Activated CD4-positive, alpha-beta T cell treated with anti-CD3 and anti-CD28 coated beads, Interleukin-2, Interleukin-4, amounts not matched to agents 100 ng/mL and 50 ng/mL, durations not matched to agents 16 hours and 8 hours (primary cell): ENCODE data around the gene SLC51A.
A peak's percentile ranks its signal among the peaks of the same experiment; 100 is the strongest.
"Not testable (repeated sequence)": the region's sequence is repeated elsewhere in the genome, so short reads cannot be mapped to it uniquely, and the experiment has no call there.

Experiments
- DNase-seq: peaks from one replicate; pipeline ENCODE4 v3.0.0-alpha.2; 2020; ENCODE audit warnings: low spot score

SLC51A gene

GRCh38 chr3:196193133-196193735, 23.1 kb upstream of the SLC51A start:
- DNase-seq: no peak

GRCh38 chr3:196193736-196194541, 22.4 kb upstream of the SLC51A start:
- DNase-seq: no peak

DNA sequence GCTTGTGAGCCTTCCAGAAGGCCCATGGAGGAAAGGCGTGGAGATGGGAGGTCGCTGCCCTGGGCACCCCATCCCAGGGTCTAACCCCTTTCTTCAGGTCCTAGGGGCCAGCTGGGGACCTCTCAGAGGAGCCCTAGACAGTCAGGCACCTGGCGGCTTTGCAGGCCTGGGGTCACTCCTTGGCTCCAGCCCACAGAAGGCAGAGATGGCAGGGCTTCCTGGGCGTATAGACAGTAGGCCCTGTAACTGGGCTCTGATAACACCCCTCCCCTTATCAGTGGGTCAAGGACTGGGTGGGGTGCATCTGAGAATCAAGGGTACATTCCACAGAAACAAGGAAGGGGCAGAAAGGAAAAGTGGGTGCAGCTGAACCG, 21.8 kb upstream of the SLC51A start:
- no peak for DNase-seq

DNA sequence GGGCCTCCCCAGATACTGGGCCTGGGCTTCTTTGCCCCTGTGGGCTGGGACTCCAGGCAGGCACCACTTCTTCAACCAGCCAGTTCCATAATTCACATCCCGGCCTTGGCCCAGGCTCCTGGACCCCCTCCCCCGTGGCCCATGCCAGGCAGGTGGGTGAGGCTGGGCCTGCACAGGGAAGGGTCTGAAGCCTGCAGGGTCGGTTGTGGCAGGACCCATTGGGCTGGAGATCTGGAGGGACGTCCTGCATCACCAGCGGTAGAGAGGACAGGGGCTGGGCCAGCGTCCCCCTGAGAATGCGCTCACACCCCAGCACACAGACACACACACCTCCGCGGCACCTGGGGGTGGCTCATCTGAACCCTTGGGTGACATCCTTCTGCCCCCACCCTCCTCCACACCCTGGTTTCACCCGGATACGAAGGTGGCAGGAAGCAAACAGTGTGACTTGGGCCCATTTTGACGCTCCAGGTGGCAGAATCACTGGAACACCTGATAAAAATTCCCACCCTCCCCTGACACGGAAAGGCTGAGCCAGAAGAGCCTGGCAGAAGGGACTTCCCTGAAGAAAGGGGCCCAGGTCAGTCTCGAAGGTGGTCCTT, 20.6 kb upstream of the SLC51A start:
- no peak for DNase-seq

DNA sequence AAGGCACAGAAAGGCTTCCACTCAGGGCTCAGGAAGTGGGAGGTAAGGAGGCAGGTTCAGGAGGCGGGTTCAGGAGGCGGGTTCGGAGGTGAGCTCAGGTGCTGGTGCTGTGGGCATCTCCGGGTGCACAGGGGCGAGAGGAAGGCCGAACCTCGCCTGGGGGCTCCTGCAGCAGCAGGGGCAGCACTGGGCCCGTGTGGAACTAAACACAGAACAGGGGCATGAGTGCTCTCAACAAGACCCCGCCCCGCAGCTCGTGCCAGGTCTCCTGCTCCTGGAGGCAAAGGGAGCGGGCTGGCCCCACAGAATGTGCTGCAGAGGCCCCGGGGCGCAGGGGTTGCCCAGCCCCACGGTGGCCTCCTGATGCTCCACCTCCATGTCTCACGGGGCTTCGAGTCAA, 18.8 kb upstream of the SLC51A start:
- no peak for DNase-seq

DNA sequence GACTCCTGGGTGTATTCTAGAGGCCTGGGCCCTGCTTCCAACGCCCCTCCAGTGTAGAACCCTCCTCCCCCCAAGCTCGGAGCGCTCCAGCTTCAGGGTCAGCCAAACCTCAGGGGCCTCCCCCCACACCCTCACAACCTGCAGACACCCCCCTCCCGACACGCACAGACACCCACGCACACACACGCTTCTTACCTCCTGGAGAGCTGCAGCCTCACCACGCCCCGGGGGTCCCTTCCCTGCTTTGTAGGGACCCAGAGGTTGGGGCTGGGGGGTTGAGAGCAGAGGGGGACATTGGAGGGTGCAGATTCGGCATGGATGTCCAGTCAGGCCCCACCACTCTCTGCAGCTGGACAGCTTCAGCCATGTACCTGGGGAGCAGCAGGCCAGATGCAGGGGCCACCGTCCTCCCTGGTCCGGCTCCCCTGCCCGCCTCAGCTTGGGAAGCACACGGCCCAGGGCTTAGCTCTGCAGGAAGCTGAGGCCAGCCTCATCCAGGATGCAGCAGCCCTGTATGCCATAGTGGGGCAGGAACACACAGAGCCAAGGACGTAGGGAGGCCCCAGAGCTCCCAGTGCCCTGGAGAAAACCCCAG, 18.2 kb upstream of the SLC51A start:
- no peak for DNase-seq

GRCh38 chr3:196198771-196199753, 17.3 kb upstream of the SLC51A start:
- DNase-seq: no peak

- no peak for DNase-seq
These were observed 13.8 kb upstream of the SLC51A start for GRCh38 chr3:196202516-196202970.

GRCh38 chr3:196203846-196204245, 12.5 kb upstream of the SLC51A start:
- DNase-seq: no peak

GRCh38 chr3:196205442-196206205, 10.7 kb upstream of the SLC51A start:
- not testable (repeated sequence) for DNase-seq

DNA sequence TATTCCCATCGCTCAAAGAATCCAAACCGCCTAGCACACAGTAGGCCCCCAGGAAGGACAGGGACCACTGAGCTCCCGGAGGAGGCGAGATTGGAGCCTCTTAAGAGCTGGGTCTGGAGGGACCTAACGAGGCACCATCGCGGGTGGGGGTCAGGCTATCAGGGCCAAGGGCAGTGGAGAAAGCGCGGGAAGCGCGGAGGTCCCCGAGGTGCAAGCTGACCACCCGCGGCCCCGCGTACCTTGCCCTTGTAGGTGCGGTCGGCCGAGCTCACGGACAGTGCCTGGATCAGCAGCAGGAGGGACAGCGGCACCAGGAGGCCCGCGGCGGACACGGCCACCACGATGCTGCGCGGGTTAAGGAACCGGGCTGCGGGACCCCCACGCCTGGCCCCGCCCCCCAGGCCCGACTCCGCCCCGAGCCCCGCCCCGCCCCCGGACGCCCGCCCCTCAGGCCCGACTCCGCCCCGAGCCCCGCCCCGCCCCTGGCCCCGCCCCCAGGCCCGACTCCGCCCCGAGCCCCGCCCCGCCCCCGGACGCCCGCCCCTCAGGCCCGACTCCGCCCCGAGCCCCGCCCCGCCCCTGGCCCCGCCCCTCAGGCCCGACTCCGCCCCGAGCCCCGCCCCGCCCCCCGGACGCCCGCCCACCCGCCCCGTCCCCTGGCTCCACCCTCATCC, 9.0 kb upstream of the SLC51A start:
- DNase-seq: no peak

GRCh38 chr3:196207833-196208607, 8.3 kb upstream of the SLC51A start:
- DNase-seq: peak; percentile 61

GRCh38 chr3:196208942-196209695, 7.2 kb upstream of the SLC51A start:
- no peak for DNase-seq

GRCh38 chr3:196209944-196210672, 6.2 kb upstream of the SLC51A start:
- DNase-seq: not testable (repeated sequence)

- no peak for DNase-seq
These were observed 5.4 kb upstream of the SLC51A start, which contains the start of gene ZDHHC19 for GRCh38 chr3:196210673-196211556. Gene ZDHHC19, minus strand, starts transcription at chr3:196211400. Its CDS starts 85 bp downstream, at chr3:196211315.

DNA sequence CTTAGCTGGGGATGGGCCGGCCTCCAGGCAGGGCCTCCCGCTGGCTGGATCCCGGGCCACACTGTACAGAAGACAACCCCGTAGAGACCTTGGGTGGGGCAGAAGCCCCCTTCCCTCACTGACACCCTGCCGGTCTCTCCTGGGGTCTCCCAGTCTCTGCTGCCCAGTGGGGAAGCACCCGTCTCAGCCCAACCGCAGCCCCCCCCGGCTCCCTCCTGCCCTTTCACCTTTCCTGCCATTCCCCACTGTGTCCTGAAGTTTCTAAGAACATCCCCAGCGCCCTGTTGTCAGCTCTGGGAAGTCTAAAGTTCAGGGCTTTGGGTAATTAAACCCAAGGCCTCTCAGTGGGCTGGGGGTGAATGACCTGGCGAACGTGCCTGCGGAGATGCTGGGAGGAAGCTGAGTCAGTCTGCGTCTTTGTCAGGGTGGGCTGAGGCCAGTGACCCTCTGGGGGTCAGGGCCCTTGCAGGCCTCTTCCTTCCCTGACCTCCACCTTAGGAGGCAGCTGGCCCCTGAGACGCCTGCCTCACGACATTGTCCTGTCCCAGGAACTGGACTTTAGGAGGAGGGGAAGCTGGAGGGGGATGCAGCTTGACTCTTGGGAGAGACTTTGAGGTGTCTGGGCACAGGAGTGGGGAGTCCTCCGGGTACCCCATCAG, 1.4 kb upstream of the SLC51A start:
- DNase-seq: no peak
